Activated naive CD4-positive, alpha-beta T cell treated with anti-CD3 and anti-CD28 coated beads for 36 hours (primary cell): ENCODE data around the gene PSMD6. TPM values are rescaled to one million over a fixed set of nuclear protein-coding genes. Genes with fewer than 3 reads are reported as not detected.

Experiments used
- CTCF ChIA-PET: fragments of 350-600 bp; sonication (Branson Sonifier 250); formaldehyde crosslinking; loops from one replicate; lab custom pipeline; 2021; ENCODE audit warnings: antibody characterized with exemption; lab: Charles Lee
- DNase-seq: peaks from one replicate; pipeline ENCODE4 v3.0.0-alpha.2; 2020
- H3K27ac Mint-ChIP-seq: one replicate; pipeline ENCODE4 v1.8.0; 2021; ENCODE audit warnings: mild to moderate bottlenecking, mixed read lengths
- H3K27me3 Mint-ChIP-seq: one replicate; pipeline ENCODE4 v1.8.0; 2021; ENCODE audit warnings: low read depth, mixed read lengths
- H3K36me3 Mint-ChIP-seq: one replicate; pipeline ENCODE4 v1.8.0; 2021; ENCODE audit warnings: low read depth, mixed read lengths
- H3K4me1 Mint-ChIP-seq: one replicate; pipeline ENCODE4 v1.8.0; 2021; ENCODE audit warnings: low read depth, mixed read lengths
- H3K4me3 Mint-ChIP-seq: one replicate; pipeline ENCODE4 v1.8.0; 2021; ENCODE audit warnings: mild to moderate bottlenecking, moderate library complexity, mixed read lengths
- H3K9me3 Mint-ChIP-seq: one replicate; pipeline ENCODE4 v1.8.0; 2021; ENCODE audit warnings: mixed read lengths
- intact Hi-C: fragments of 100-400 bp; cut with micrococcal nuclease; formaldehyde crosslinking; loops from one replicate; pipeline ENCODE4 v1.15.1; 2023
- total RNA-seq, 2 experiments: library from RNA; stranded (reverse); gene quantifications; one replicate each; pipeline ENCODE4 v1.2.3, GENCODE V29; 2021

Gene PSMD6
- total RNA-seq, 2 experiments from 2014 or later: 101 to 103 TPM

GRCh38 chr3:63964681-63965485 is 58.4 kb downstream of the PSMD6 start:
- Mint-ChIP-seq H3K36me3 (no peaks in the 10 kb centered on the region), H3K27me3 (no peaks in the 10 kb centered on the region), H3K9me3 (no peaks in the 10 kb centered on the region), H3K4me3 (no peak overlapping the region), H3K27ac (no peak overlapping the region), H3K4me1 (peaks cover 51% of the 10 kb centered on the region)
- intact Hi-C loops: loop anchor here (5.0 kb wide), 1 partner anchor 103 kb away; the partner anchor contains the start of genes ATXN7 and THOC7
- CTCF ChIA-PET: interaction anchor here (0.7 to 8.4 kb wide), 4 partner anchors 11 to 32 kb away, joined by 3 to 83 read pairs (median 24); no protein-coding TSS in a partner anchor
- no peak for DNase-seq

- H3K27me3 Mint-ChIP-seq: no peaks in the 10 kb centered on the region
- CTCF ChIA-PET: interaction anchor here (0.9 to 8.4 kb wide), 6 partner anchors 13 to 104 kb away, joined by 3 to 83 read pairs (median 4); no protein-coding TSS in a partner anchor
- H3K4me3 Mint-ChIP-seq: no peak overlapping the region
- no peaks in the 10 kb centered on the region for H3K9me3 Mint-ChIP-seq
- DNase-seq: no peak
- H3K4me1 Mint-ChIP-seq: peaks cover 45% of the 10 kb centered on the region
- intact Hi-C loops: no loop called here
- H3K27ac Mint-ChIP-seq: no peak overlapping the region
- H3K36me3 Mint-ChIP-seq: no peaks in the 10 kb centered on the region
Observed at GRCh38 chr3:63963496-63963895, 59.8 kb downstream of the PSMD6 start.

- no peak overlapping the region for H3K4me3 Mint-ChIP-seq
- H3K27ac Mint-ChIP-seq: no peak overlapping the region
- no peaks in the 10 kb centered on the region for H3K27me3 Mint-ChIP-seq
- no peaks in the 10 kb centered on the region for H3K9me3 Mint-ChIP-seq
- no peaks in the 10 kb centered on the region for H3K36me3 Mint-ChIP-seq
- intact Hi-C loops: loop anchor here (1.0 to 2.0 kb wide), 3 partner anchors 17 to 61 kb away; partner anchors contain the start of gene PSMD6
- H3K4me1 Mint-ChIP-seq: peaks cover 43% of the 10 kb centered on the region
- no peak for DNase-seq
- CTCF ChIA-PET: interaction anchor here (0.7 to 8.4 kb wide), 17 partner anchors 9 to 103 kb away, joined by 3 to 83 read pairs (median 3); no protein-coding TSS in a partner anchor
Observed at GRCh38 chr3:63961891-63962290, 61.4 kb downstream of the PSMD6 start.

Other genes starting within 250 kb of the PSMD6 start
- gene C3orf49, start 204.2 kb downstream of the PSMD6 start, total RNA-seq: not detected
- 10 to 100 TPM; 72.8 to 77.0 TPM for gene THOC7, start 159.7 kb downstream of the PSMD6 start, total RNA-seq
- 10 to 100 TPM; 25.5 to 25.8 TPM for gene ATXN7, start 159.6 kb downstream of the PSMD6 start, total RNA-seq
- gene SCAANT1, start 111.1 kb downstream of the PSMD6 start, total RNA-seq: not detected
- under 1 TPM in 1 of 2 experiments, not detected in 1; 0.05 TPM for gene PRICKLE2, start 202.0 kb upstream of the PSMD6 start, total RNA-seq